ENCODE results near the gene MRPL48. TPM values are rescaled to one million over a fixed set of nuclear protein-coding genes. Genes with fewer than 3 reads are reported as not detected.

MRPL48 gene
- total RNA-seq, 3 donors from 2014 or later = 6.9 to 28.2 (median 15.7) TPM

GRCh38 chr11:73902303-73902702 is 114.6 kb downstream of the MRPL48 start:
- DNase-seq (ENCODE audit: low spot score in 2 of 2) = no peak
- Histone ChIP-seq H3K27me3 (no peaks in the 10 kb centered on the region), H3K36me3 (no peaks in the 10 kb centered on the region), H3K9me3 (no peaks in the 10 kb centered on the region), H3K4me1 (no peaks in the 10 kb centered on the region), H3K27ac (no peak overlapping the region), H3K4me3 (no peak overlapping the region)
- intact Hi-C loops (cut with DNase I; ENCODE audit: low total_unique reads) = no loop called here
- TF ChIP-seq POLR2AphosphoS5 (IDR thresholded peaks at IDR 0.05) (no peak), CTCF (IDR thresholded peaks at IDR 0.05) (no peak), POLR2A (IDR thresholded peaks at IDR 0.05) (no peak)

GRCh38 chr11:73907191-73907590 is 119.5 kb downstream of the MRPL48 start:
- no peaks in the 10 kb centered on the region for H3K36me3 ChIP-seq

GRCh38 chr11:73912026-73912425 is 124.4 kb downstream of the MRPL48 start:
- TF ChIP-seq POLR2A (IDR thresholded peaks at IDR 0.05) = no peak
- no peak for TF ChIP-seq CTCF (IDR thresholded peaks at IDR 0.05)
- no peak for TF ChIP-seq POLR2AphosphoS5 (IDR thresholded peaks at IDR 0.05)
- Histone ChIP-seq H3K27ac (no peak overlapping the region), H3K36me3 (no peaks in the 10 kb centered on the region), H3K4me1 (no peaks in the 10 kb centered on the region), H3K4me3 (no peak overlapping the region), H3K9me3 (no peaks in the 10 kb centered on the region), H3K27me3 (no peaks in the 10 kb centered on the region)
- DNase-seq (ENCODE audit: low spot score in 2 of 2) = no peak
- intact Hi-C loops (cut with DNase I; ENCODE audit: low total_unique reads) = no loop called here

More at GRCh38 chr11:73907191-73907590, 119.5 kb downstream of the MRPL48 start:
- DNase-seq (ENCODE audit: low spot score in 2 of 2) = no peak
- no peak overlapping the region for H3K4me3 ChIP-seq
- H3K9me3 ChIP-seq = no peaks in the 10 kb centered on the region
- H3K4me1 ChIP-seq = no peaks in the 10 kb centered on the region
- H3K27me3 ChIP-seq = no peaks in the 10 kb centered on the region
- no peak for TF ChIP-seq POLR2A (IDR thresholded peaks at IDR 0.05)
- no peak for TF ChIP-seq POLR2AphosphoS5 (IDR thresholded peaks at IDR 0.05)
- no peak overlapping the region for H3K27ac ChIP-seq
- intact Hi-C loops (cut with DNase I; ENCODE audit: low total_unique reads) = no loop called here

GRCh38 chr11:73913472-73913871 is 125.8 kb downstream of the MRPL48 start:
- no peaks in the 10 kb centered on the region for H3K9me3 ChIP-seq
- no peaks in the 10 kb centered on the region for H3K36me3 ChIP-seq
- no peak for TF ChIP-seq POLR2A (IDR thresholded peaks at IDR 0.05)
- TF ChIP-seq CTCF (IDR thresholded peaks at IDR 0.05) = no peak
- TF ChIP-seq POLR2AphosphoS5 (IDR thresholded peaks at IDR 0.05) = no peak
- intact Hi-C loops (cut with DNase I; ENCODE audit: low total_unique reads) = no loop called here
- no peak overlapping the region for H3K4me3 ChIP-seq
- H3K4me1 ChIP-seq = no peaks in the 10 kb centered on the region
- no peaks in the 10 kb centered on the region for H3K27me3 ChIP-seq
- no peak for DNase-seq (ENCODE audit: low spot score in 2 of 2)
- H3K27ac ChIP-seq = no peak overlapping the region

- intact Hi-C loops (cut with DNase I; ENCODE audit: low total_unique reads) = no loop called here
- H3K4me3 ChIP-seq = no peak overlapping the region
- H3K4me1 ChIP-seq = no peaks in the 10 kb centered on the region
- H3K27ac ChIP-seq = no peak overlapping the region
- TF ChIP-seq POLR2A (IDR thresholded peaks at IDR 0.05) (no peak), CTCF (IDR thresholded peaks at IDR 0.05) (no peak), POLR2AphosphoS5 (IDR thresholded peaks at IDR 0.05) (no peak)
- H3K36me3 ChIP-seq = no peaks in the 10 kb centered on the region
- DNase-seq (ENCODE audit: low spot score in 2 of 2) = no peak
- no peaks in the 10 kb centered on the region for H3K27me3 ChIP-seq
- H3K9me3 ChIP-seq = no peaks in the 10 kb centered on the region
These were observed 126.6 kb downstream of the MRPL48 start for GRCh38 chr11:73914284-73914683.

Other genes with a start within 250 kb of the MRPL48 start
- 10 to 100 TPM; 26.5 to 41.9 (median 28.8) TPM for gene FAM168A, start 189.8 kb upstream of the MRPL48 start, total RNA-seq
- 10 to 100 TPM in 2 of 3 donors, under 1 TPM in 1; 0.80 to 49.6 (median 17.0) TPM for gene PLEKHB1, start 141.3 kb upstream of the MRPL48 start, total RNA-seq
- 100 to 1,000 TPM in 2 of 3 donors, 10 to 100 TPM in 1; 79.6 to 119 (median 102) TPM for gene RAB6A, start 26.8 kb upstream of the MRPL48 start, total RNA-seq
- gene COA4, start 89.0 kb downstream of the MRPL48 start, total RNA-seq = 10 to 100 TPM; 58.9 to 76.7 (median 74.2) TPM
- 10 to 100 TPM in 1 of 3 donors, 1 to 10 TPM in 2; 8.5 to 19.0 (median 9.5) TPM for gene PAAF1, start 89.1 kb downstream of the MRPL48 start, total RNA-seq
- gene DNAJB13, start 163.2 kb downstream of the MRPL48 start, total RNA-seq = not detected
- 10 to 100 TPM; 28.2 to 82.4 (median 45.2) TPM for gene UCP2, start 195.0 kb downstream of the MRPL48 start, total RNA-seq
- 1 to 10 TPM; 1.6 to 5.9 (median 1.8) TPM for gene UCP3, start 221.2 kb downstream of the MRPL48 start, total RNA-seq